ENCODE data around the gene PPP2R3B. TPM values are rescaled to one million over a fixed set of nuclear protein-coding genes. Genes with fewer than 3 reads are reported as not detected.

The PPP2R3B gene
- total and polyA plus RNA-seq, 2 of the 4 experiments (the other 2 are of a cell fraction) = 13.2 to 13.3 TPM

DNA sequence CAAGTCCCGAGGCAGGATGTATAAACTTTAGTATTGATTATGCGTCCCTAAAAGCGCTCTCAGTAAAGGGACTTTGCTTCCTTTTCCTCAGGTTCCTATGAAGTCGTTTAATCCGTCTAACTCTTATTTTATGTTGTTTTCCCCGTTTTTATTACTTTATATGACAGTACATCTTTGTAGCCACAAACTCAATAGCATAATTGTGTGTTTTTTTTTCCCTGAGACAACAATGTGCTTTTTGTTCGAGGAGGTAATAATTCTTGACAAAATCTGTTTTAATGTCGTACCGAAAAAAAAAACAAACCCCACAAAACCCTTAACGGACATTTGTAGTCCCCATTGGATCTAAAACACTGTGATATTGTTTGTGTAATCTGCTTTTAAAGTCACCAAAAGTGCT is 17.9 kb upstream of the PPP2R3B start:
- dilution Hi-C loops (cut with HindIII; ENCODE audit: low sequenced_read_pairs, unreplicated experiment) (no loop called here), intact Hi-C loops (cut with micrococcal nuclease) (no loop called here), in situ Hi-C loops (cut with MboI; ENCODE audit: low sequenced_read_pairs) (no loop called here)
- Histone ChIP-seq H4K20me1 (ENCODE audit: insufficient read depth, low read length) (no peaks in the 10 kb centered on the region), H3K9me1 (ENCODE audit: insufficient read depth, low read length) (no peaks in the 10 kb centered on the region), H2BK5ac (ENCODE audit: low read depth, low read length, poor library complexity, severe bottlenecking) (no peak overlapping the region), H3K14ac (replicated peaks; ENCODE audit: low read depth, low read length) (no peak overlapping the region), H3K4ac (ENCODE audit: low read depth, low read length) (no peak overlapping the region), H3K79me1 (ENCODE audit: low read depth in 1 of 2, low read length in 2 of 2) (no peaks in the 10 kb centered on the region), H2AFZ (replicated peaks; ENCODE audit: low read length, poor library complexity) (no peak overlapping the region), H3K9me3 (ENCODE audit: control insufficient read depth, insufficient read depth, low read length) (no peaks in the 10 kb centered on the region; the same call in 1 of the 2 replicates), H2AK9ac (replicated peaks; ENCODE audit: low read depth, low read length, poor library complexity) (no peak overlapping the region), H3K23ac (ENCODE audit: low read depth, low read length) (no peak overlapping the region), H3K4me3 (ENCODE audit: insufficient read depth, low read depth, low read length) (no peak overlapping the region), H3K27me3 (ENCODE audit: control insufficient read depth, insufficient read depth, low read length) (no peaks in the 10 kb centered on the region), H3K56ac (ENCODE audit: extremely low read depth, insufficient read depth, low read length) (no peak overlapping the region), H4K91ac (ENCODE audit: insufficient read depth, low read depth, low read length) (no peak overlapping the region), H2BK15ac (ENCODE audit: low read depth, low read length) (no peak overlapping the region), H2AK5ac (ENCODE audit: low read depth, low read length) (no peak overlapping the region), H2BK20ac (ENCODE audit: low read depth, low read length) (no peak overlapping the region), H2BK120ac (ENCODE audit: low read depth, low read length) (no peak overlapping the region), H3K27ac (ENCODE audit: insufficient read depth, low read length) (no peak overlapping the region), H3K4me1 (ENCODE audit: control insufficient read depth, insufficient read depth, low read length) (no peaks in the 10 kb centered on the region), H4K5ac (ENCODE audit: low read depth, low read length) (no peak overlapping the region), H3K18ac (ENCODE audit: low read depth, low read length) (no peak overlapping the region), H3K36me3 (ENCODE audit: control insufficient read depth, insufficient read depth, low read length) (no peaks in the 10 kb centered on the region), H3K9ac (ENCODE audit: low read depth, low read length) (no peak overlapping the region), H3K4me2 (ENCODE audit: low read depth, low read length) (no peak overlapping the region), H4K8ac (ENCODE audit: low read depth in 2 of 2, low read length in 2 of 2) (no peak overlapping the region)
- TF ChIP-seq FOS (IDR thresholded peaks at IDR 0.05; ENCODE audit: low read depth, low read length) (no peak), CHD1 (IDR thresholded peaks at IDR 0.05; ENCODE audit: low read depth, low read length) (no peak), RFX5 (IDR thresholded peaks at IDR 0.05; ENCODE audit: low read depth, low read length) (no peak), RCOR1 (IDR thresholded peaks at IDR 0.05; ENCODE audit: insufficient replicate concordance, low read length) (no peak), MAZ (IDR thresholded peaks at IDR 0.05; ENCODE audit: borderline replicate concordance, low read depth, low read length) (no peak), BHLHE40 (IDR thresholded peaks at IDR 0.05; ENCODE audit: low read depth, low read length) (no peak), MAFK (IDR thresholded peaks at IDR 0.05; ENCODE audit: low read depth, low read length) (no peak), SMC3 (IDR thresholded peaks at IDR 0.05; ENCODE audit: low read depth, low read length) (no peak), RAD21 (IDR thresholded peaks at IDR 0.05; ENCODE audit: low read length) (no peak), POLR2A (IDR thresholded peaks at IDR 0.05; ENCODE audit: low read depth, low read length) (no peak), NFE2L2 (IDR thresholded peaks at IDR 0.05; ENCODE audit: low read depth, low read length) (no peak), CEBPB (IDR thresholded peaks at IDR 0.05; ENCODE audit: low read depth, low read length) (no peak), MXI1 (IDR thresholded peaks at IDR 0.05; ENCODE audit: borderline replicate concordance, low read depth, low read length) (no peak)
- TF ChIP-seq, protein P1, sequence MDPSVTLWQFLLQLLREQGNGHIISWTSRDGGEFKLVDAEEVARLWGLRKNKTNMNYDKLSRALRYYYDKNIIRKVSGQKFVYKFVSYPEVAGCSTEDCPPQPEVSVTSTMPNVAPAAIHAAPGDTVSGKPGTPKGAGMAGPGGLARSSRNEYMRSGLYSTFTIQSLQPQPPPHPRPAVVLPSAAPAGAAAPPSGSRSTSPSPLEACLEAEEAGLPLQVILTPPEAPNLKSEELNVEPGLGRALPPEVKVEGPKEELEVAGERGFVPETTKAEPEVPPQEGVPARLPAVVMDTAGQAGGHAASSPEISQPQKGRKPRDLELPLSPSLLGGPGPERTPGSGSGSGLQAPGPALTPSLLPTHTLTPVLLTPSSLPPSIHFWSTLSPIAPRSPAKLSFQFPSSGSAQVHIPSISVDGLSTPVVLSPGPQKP (IDR thresholded peaks at IDR 0.05; ENCODE audit: borderline replicate concordance, low read depth, low read length) = no peak
- TF ChIP-seq, protein P2, sequence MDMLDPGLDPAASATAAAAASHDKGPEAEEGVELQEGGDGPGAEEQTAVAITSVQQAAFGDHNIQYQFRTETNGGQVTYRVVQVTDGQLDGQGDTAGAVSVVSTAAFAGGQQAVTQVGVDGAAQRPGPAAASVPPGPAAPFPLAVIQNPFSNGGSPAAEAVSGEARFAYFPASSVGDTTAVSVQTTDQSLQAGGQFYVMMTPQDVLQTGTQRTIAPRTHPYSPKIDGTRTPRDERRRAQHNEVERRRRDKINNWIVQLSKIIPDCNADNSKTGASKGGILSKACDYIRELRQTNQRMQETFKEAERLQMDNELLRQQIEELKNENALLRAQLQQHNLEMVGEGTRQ (IDR thresholded peaks at IDR 0.05; ENCODE audit: low read depth, low read length) = no peak
- TF ChIP-seq, protein P3, sequence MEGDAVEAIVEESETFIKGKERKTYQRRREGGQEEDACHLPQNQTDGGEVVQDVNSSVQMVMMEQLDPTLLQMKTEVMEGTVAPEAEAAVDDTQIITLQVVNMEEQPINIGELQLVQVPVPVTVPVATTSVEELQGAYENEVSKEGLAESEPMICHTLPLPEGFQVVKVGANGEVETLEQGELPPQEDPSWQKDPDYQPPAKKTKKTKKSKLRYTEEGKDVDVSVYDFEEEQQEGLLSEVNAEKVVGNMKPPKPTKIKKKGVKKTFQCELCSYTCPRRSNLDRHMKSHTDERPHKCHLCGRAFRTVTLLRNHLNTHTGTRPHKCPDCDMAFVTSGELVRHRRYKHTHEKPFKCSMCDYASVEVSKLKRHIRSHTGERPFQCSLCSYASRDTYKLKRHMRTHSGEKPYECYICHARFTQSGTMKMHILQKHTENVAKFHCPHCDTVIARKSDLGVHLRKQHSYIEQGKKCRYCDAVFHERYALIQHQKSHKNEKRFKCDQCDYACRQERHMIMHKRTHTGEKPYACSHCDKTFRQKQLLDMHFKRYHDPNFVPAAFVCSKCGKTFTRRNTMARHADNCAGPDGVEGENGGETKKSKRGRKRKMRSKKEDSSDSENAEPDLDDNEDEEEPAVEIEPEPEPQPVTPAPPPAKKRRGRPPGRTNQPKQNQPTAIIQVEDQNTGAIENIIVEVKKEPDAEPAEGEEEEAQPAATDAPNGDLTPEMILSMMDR (conservative IDR thresholded peaks at IDR 0.05; ENCODE audit: low read depth, low read length) = no peak
- ChIA-PET POLR2A (ENCODE audit: unreplicated experiment) (no interaction called here), CTCF (no interaction called here)
- DNase-seq (no peak), ATAC-seq (ENCODE audit: low read depth) (no peak)
- WGBS, 2 experiments (ENCODE audit: extremely low coverage in 2 of 2, insufficient read length in 1 of 2) = no CpG with 5 or more reads among the region's 10 CpGs
- BruUV-seq (replicated peaks) = no TSS peak
